GM18519 (cell line): ENCODE results near the gene BRSK2.

ENCODE experiments used
- ATAC-seq: cut with Tn5 transposase; IDR thresholded peaks from one replicate; pipeline ENCODE4 v1.9.1; 2021; ENCODE audit warnings: mild to moderate bottlenecking, moderate library complexity; ENCODE audit not compliant: unreplicated experiment, low FRiP score

Gene BRSK2

GRCh38 chr11:1478011-1478410 is 88.3 kb downstream of the BRSK2 start:
- no peak for ATAC-seq

- no peak for ATAC-seq
These were observed 88.8 kb downstream of the BRSK2 start for GRCh38 chr11:1478544-1478943.

- ATAC-seq, result no peak
These were observed 89.4 kb downstream of the BRSK2 start for GRCh38 chr11:1479006-1479677.

- ATAC-seq, result no peak
These were observed 90.0 kb downstream of the BRSK2 start for GRCh38 chr11:1479678-1480118.

GRCh38 chr11:1480191-1480554 is 90.4 kb downstream of the BRSK2 start:
- no peak for ATAC-seq

GRCh38 chr11:1480555-1481482 is 91.1 kb downstream of the BRSK2 start:
- no peak for ATAC-seq

GRCh38 chr11:1481483-1481825 is 91.7 kb downstream of the BRSK2 start:
- no peak for ATAC-seq

GRCh38 chr11:1481861-1482441 is 92.2 kb downstream of the BRSK2 start:
- ATAC-seq, result no peak

- ATAC-seq, result no peak
These were observed 93.1 kb downstream of the BRSK2 start for GRCh38 chr11:1482581-1483444.

GRCh38 chr11:1483445-1483961 is 93.8 kb downstream of the BRSK2 start:
- no peak for ATAC-seq

- ATAC-seq, result no peak
These were observed 94.4 kb downstream of the BRSK2 start for GRCh38 chr11:1484061-1484671.

GRCh38 chr11:1484695-1485503 is 95.2 kb downstream of the BRSK2 start:
- ATAC-seq, result no peak

GRCh38 chr11:1485504-1485885 is 95.8 kb downstream of the BRSK2 start:
- no peak for ATAC-seq

GRCh38 chr11:1486054-1486825 is 96.5 kb downstream of the BRSK2 start, which contains the start of gene MOB2:
TSS of gene MOB2 (minus strand) at chr11:1486779. CDS start at chr11:1486556, 223 bp downstream.
- no peak for ATAC-seq

GRCh38 chr11:1487091-1487850 is 97.5 kb downstream of the BRSK2 start:
- ATAC-seq, result no peak

GRCh38 chr11:1487851-1488574 is 98.3 kb downstream of the BRSK2 start:
- ATAC-seq, result no peak
